Activated CD8-positive, alpha-beta memory T cell treated with anti-CD3 and anti-CD28 coated beads for 24 hours (primary cell): Measurements from ENCODE around the gene SUMO1.
A peak's percentile ranks its signal among the peaks of the same experiment; 100 is the strongest.

Experiments used
- DNase-seq: peaks from one replicate; pipeline ENCODE4 v3.0.0-alpha.2; 2020

Gene SUMO1

DNA sequence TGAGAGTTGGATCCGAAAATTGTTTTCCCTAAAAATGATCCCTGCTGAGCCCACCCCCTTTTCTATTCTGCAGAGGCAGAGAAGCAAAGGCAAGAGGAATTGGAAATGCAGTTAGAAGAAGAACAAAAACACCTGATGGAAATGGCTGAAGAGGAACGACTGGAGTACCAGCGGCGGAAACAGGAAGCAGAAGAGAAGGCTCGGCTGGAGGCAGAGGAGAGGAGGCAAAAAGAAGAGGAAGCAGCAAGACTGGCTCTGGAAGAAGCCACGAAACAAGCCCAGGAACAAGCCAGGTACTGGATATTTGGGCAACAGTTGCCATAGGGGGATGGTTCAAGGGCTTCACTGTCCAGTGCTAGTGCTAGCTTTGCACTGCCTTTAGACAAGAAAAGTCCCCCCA lies 41.7 kb downstream of the SUMO1 start:
- DNase-seq, result no peak

DNA sequence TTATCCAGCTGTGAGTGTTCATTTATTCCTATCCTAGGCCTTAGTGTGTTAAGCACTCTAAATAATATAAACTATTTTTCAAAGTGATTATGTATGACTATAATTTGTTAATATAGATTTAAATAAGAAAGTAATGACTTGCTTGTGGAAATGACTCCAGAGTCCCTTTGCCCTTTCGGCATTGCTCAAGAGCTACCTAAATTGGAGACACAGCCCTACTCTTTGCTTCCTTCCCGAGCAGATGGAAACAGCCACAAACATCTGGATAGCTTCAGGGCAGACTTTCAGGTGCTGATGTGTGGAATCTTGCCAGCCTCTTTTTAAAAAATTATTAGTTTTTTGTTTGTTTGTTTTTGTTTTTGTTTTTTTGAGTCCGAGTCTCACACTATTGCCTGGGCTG lies 44.0 kb downstream of the SUMO1 start:
- no peak for DNase-seq

DNA sequence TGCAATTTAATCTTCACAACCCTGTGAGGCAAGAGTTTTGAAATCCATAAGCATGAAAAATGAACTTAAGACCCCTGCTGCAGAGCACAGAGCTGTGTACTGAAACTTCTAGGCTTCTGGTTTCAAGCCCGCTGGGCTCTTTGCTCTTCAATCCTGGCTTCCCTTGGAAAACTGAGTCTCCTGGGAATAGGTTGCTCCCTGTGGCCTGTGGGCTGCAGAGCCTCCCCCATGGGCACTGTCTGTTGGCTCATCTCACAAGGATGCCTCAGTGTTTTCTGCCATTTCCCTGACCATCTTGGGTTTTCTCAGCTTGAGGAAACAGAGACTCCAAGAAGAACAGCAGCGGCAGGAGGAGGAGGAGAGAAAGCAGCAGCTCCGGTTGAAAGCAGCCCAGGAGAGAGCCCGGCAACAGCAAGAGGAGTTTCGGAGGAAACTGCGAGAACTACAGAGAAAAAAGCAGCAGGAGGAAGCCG lies 44.5 kb downstream of the SUMO1 start:
- DNase-seq, result no peak

DNA sequence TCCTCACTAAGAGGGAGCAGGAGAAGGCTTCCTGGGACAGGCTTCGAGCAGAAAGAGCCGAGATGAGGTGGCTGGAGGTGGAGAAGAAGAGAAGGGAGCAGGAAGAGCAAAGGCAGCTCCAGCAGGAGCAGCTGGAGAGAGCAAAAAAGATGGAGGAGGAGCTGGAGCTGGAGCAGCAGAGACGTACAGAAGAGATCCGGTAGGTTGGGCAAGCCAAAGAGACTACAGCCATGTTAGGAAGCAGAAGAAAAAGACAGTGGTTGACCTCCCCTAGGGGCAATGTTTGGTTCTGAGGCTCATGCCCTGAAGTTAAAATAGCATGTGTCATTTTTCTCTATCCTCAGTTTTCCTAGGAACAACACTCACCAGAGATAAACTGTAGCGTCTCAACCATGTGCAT lies 45.1 kb downstream of the SUMO1 start:
- DNase-seq, result no peak

DNA sequence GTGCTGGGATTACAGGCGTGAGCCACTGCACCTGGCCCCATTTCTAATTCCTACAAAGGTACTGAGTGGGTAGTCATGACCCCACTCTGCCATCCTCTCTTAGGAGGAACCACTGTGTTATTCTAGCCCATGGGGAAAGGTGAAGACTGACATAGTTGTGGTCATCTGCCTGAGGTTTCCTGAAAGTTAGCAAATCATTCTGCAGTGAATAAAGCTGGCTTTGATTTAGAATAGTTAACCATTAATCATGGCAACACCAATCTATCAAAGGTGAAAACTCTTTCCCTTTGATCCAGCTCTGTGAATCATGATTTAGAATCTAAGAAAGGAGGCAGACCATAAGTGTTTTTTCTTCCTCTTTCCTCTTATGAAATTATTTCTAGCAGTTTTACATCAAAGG lies 50.8 kb downstream of the SUMO1 start:
- DNase-seq, result no peak

DNA sequence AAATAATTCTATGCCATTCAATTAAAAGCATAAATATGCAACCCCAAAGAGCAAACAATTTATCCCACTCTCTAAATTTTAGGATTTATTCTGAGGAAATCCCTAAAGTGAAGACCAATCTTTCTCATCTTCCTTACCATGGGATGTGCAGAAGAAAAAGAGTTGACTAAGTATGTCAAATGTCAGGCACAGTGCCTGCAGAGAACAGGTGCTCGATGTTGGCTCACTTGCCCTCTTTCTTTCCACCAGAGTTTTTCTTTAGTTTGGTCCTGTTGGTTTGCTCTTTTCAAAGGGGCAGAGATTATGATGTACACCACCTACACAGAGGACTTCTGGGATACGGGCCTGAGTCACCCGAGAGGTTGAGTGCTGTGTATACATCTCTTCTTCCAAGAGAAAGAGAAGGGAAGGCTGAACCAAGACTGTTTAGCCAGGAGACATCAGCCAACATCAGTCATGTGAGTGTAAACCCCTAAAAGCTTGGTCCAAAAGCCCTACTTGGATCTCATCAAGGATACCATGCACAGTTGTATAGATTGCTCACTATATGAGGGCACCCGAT lies 51.7 kb downstream of the SUMO1 start:
- no peak for DNase-seq

DNA sequence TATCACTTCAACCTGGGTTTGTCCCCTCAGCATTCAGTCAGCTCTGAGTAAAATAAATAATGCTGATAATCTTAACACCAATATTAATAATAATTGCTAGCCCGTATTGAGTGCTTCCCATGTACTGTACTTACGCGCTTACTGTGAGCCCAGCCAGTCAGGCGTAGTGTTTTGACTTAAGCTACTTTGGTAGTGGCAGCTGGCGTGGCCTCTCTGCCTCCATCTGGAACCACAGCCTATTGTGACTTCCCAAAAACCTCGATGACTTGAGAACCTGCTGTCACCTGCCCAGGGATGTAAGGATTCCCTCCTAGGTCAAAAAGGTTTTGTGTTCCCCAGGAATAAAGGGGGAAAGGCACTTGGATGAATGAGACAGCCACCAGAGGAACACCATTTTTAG lies 53.2 kb downstream of the SUMO1 start:
- no peak for DNase-seq

DNA sequence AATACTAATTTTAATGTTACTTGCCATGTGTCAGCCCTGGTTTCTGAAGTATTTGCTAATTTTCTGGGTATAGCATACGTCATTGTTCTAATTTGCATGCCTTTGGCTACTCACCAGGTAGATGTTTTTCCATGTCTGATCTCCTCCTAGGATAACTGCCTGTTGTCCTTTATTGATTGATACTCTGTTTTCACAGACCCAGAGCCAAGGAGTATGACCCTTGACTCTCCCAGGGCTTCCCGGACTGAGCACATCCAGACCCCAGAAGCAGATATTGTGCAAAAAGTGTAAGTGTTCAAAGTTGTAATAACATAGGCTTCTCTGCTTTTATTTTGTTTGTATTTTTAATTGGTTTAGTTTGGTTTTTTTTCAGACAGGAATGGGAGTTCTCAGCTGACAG lies 53.8 kb downstream of the SUMO1 start:
- no peak for DNase-seq

DNA sequence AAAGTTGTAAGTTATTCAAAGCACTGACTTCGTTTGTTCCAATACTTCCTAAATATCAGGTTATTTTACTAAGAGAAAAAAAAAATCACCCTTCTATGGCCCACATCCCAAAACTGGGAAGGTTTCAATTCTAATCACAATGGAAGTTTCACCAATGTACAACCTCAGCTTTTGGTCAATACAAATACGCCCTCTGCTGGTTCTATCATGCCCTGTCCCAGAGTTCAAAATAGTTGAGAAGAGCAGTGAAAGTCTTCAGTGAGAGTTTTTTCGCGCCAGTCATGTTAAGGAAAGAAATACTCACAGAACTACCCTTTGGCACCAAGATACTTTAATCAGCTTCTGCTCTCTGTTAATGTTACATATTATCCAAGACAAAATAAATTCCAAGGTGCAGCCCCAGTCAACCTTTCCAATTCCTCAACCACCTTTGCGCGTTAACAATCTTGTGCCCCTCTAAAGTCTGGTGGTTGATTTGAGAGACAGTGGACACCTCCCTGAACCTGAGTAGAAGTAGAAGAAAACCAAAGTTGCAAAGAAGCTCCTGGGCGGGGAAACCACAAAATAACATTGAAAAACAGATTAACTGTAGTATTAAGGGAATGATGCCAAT lies 59.9 kb downstream of the SUMO1 start:
- peak; percentile 63 for DNase-seq

DNA sequence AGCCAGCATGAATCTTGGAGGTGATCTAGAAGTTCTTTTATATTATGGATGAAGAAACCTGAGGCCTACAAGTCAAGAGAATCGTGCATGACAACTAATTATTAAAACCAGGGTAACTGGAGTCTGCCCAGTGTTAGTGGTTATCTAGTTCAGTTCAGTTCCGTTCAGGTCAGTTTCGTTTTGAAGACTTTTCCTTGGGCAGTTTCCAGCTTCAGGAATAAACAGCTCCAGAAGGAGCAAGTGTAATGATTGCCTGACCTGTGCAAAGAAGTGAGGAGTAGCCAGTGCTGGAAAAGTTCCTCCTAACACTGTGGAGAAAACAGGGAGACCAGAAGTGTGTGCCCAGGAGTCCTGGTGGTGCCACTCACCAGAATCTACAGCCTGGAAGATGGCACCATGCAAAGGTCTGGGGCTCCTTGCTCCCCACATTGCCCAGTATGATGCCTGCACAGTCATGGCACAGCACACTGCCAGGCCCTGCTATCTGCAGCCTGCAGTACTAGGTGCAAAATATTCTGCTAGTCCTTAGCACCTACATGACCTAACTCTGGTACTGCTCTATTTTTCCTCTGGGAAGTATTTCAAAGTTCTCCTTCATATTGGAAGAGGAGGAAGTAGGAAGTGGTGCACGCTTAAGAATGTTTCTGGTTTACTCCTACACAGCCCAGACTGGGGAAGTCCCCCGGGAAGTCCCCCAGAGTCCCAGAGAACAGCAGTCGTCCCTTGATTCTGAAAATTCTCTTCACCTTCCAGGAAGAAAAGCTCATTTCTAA lies 65.8 kb downstream of the SUMO1 start:
- peak; percentile 69 for DNase-seq

DNA sequence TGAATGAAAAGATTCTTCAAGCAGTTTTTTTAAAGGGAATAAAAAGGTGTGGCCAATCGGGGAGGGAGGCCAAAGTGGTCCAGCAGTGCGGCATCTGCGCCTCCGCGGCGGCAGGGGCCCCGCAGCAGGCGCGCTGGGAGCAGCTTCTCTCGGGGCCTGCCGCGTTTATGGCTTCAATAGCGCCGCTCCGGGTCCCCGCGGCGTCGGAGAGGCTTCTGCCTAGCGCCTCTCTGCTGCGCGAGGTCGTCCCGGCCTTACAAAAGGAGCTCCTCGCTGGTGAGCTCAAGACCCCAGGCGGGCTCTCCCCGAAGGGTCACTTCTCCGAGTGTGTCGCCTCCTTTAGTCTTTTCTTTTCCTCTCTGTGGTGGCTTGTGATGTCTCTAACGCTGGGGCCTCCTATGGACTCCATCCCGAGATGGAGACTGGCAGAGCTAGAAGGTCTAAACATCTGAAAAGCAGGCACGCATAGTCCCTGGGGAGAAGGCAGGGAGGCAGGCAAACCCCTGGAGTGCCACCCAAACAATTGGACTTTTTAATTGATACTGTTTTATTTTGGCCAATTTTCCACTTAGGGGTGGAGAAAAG lies 67.1 kb downstream of the SUMO1 start:
- DNase-seq, result peak; percentile 59

DNA sequence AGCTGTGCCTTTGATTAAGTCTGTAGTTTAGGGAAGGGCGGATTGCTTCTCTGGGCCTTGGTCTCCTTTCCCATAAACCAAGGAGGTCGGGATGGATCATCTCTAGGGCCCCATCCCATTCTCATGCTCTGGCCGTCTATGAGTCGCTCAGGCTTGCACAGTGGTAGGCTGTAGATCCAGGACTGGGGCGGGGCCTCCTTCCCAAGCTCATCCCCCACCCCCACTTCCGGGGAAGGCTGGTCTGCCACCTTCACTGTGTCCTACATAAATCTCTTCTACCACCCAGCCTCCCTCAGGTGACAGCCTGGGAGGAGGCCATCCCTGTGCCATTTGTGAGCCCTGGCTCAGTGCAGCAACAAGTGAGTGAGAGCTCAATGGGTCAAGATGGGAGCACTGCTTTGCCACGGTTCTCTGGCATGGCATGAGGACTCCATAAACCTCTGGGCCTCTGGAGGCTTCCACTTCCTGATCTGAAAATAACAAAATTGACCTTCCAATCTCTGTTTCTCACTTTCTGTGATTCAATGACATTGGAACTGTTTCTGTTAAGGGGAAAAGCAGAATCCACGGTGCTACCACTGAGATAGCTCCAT lies 68.5 kb downstream of the SUMO1 start:
- no peak for DNase-seq

DNA sequence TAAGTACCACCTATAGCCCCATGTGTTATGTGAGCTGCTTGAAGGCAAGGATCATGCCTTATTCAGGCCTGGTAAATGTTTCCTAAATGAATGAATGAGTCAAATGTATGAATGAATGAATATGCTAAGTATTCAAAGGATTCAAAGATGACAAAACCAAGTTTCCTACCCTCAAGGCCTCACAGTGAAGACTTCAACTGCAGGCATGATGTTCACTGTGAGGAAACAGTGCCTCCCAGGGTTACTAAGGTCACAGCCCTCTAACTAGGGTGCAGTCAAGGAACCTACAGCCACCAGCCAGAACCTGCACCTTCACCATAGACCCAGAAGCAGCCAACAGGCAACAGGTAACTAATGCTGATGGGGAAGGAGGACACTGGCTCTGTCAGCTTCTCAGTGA lies 69.3 kb downstream of the SUMO1 start:
- no peak for DNase-seq

DNA sequence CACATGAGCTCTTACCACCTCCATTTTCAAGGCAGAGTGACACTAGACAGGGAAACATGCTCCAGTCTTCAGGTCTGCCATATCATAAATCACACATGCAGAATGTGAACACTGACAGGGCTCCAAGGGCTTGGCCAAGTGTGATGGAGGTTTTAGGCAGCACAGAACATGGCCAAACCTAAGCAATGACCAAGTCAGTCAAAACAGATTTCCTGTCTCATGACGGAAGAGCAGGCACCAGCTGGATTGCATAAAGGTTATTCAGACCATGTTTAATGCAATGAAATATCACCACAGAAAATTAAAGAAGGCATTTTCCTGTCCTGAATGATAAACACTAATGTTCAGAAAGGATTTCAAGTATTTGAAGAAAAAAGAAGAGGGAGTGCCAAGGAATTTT lies 72.5 kb downstream of the SUMO1 start:
- DNase-seq, result no peak

DNA sequence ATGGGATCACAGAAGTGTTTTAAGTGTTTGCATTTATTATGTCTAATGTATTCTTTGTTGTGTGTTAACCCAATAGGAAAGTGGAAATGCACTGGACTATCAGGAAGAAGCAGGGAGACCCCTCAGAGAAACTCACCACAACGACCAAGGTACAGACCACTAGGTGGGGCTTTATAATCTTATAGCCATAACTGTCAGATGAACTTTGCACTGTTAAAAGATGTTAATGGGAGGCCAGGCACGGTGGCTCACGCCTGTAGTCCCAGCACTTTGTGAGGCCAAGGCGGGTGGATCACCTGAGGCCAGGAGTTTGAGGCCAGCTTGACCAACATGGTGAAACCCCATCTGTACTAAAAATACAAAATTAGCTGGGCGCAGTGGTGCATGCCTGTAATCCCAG lies 73.2 kb downstream of the SUMO1 start:
- no peak for DNase-seq

DNA sequence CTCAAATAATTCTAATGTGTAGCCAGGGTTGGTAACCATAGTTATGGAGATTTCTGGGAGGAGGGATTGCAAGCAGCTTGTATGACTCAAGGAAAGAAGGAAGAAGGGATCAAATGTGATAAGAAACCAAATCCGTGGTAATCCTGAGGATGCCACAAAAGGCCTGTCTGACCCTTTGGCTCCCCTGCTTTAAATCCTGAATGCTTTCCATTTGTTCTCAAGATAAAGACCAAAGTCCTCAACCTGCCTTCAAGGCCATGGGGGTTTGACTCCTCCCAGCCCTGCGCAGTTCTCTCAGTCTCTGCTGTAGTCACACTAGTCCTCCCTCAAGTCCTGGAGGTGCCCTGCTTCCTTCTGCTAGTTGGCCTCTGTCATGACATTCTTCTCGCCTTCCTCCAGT lies 74.0 kb downstream of the SUMO1 start:
- DNase-seq, result no peak

DNA sequence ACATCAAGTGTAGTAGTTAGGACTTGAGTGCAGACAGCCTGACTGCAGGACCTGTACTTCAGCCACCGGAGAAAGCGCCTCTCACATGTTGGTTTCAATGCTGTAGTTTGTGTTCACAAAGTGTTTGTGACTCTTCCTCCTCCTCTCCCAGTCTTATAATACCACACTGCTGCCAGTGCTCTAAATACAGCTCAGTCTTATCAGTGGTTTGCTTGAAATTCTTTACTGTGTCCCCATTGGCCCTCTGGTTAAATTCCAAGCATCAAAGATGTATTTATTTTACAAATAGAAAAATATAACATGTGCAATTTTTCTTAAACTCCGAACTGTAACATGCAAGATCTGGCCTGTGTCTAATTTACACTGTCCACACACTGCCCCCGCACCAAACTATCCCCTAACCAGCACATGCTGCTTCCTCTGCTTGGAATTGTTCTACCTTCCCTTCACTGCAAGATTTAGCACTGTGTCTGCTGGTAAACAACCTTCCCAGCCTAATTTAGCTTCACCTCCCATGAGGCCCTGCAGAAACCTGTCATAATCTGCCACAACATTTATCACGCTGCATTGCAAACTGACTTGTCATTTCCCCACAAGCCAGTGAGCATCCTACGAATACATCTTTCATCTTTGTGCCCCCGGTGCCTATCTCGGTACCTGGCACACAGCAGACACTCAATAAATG lies 77.1 kb downstream of the SUMO1 start:
- DNase-seq, result no peak

DNA sequence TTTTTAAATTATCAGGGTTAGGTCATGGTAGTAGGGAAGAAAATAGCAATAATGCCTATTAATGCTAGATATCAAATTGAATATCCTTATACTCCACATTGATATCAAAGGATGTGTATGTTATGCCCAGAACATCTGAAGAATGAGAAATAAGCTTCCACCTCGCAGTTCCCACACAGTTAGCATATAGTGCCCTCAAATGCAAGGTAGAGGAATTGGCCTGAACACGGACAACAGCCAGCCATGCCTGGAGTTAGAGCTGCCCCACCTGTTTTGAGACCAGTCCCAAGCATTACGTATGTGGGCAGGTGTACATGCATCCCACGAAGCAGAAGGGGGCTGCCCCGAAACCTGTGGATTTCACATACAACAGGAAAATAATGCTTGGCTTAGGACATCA lies 79.6 kb downstream of the SUMO1 start:
- no peak for DNase-seq

DNA sequence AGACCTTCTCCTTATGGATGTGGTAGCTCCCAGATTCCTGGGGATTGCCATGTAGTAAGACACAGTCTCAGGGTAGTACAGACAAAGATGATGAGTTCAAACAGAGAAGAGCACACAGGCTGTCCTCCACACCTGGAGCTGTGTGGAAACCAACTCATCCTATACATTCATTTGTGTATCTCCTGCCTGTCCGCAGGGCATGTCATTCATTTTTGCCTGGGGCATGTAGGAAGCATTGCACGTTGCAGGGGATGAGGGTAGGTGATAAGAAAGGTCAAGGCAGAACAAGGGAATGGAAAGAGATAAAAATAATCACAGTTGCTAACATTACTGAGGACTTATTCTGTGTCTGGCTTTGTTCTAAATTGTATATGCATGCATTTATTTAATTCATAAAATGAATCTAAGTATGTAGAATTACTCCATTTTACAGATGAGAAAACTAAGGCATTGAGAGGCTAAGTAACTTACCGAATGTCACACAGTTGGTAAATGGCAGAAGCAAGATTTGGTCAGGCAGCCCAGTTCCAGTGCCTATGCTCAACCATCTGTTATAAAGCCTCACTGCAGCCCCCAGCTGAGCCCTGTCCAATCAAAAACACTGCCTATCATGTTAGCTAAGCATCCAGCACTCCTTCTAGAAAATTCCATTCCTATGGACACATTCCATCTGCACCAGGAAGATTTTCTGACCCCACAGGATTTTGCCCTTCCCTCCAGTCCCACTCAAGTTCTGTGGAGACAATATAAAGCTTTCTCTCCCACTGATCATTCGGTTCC lies 81.0 kb downstream of the SUMO1 start:
- no peak for DNase-seq
